ENCODE data around the gene PFDN5.

Gene PFDN5

DNA sequence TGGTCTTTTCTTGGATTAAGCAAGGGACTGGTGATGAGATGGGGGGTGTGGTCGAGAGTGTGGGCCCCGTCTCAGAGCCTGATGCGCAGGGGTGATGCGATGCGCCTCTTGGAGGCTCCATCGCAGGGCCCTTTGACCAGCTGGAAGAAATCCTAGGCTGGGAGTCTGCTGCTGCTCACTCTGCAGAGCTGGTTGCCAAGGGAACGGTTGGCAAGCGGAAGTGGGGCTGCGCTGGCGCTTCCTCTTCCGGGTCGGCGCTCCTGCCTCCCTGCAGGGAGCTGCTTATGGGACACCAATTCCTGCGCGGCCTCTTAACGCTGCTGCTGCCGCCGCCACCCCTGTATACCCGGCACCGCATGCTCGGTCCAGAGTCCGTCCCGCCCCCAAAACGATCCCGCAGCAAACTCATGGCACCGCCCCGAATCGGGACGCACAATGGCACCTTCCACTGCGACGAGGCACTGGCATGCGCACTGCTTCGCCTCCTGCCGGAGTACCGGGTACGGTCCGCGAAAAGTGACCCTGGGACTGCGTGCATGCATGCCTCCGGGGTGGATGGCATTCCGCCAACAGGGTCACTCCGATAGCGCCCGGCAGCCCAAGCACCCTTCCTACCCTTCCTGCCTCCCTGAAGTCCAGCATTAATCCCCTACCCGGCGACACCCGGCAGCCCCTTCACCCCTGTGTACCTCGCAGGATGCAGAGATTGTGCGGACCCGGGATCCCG is 4.3 kb downstream of the PFDN5 start, which contains the start of gene MYG1:
TSS of gene MYG1 (plus strand) at position 242 of the 727 bp plus-strand sequence. CDS start at position 285, 43 bp downstream.
- H3K9ac ChIP-seq (ENCODE audit: low read length in 5 of 5), result peak within 1 kb of the TSS; percentile 52 to 91 (median 70)
- H3K9me3 ChIP-seq (ENCODE audit: control insufficient read depth in 5 of 5, low read length in 5 of 5), result no peaks in the 10 kb centered on the region
- no peaks in the 10 kb centered on the region for H3K27me3 ChIP-seq (ENCODE audit: control insufficient read depth in 5 of 5, insufficient read depth in 4 of 5, low read length in 5 of 5)
- H3K4me3 ChIP-seq (ENCODE audit: low read depth in 1 of 5, low read length in 5 of 5), result peak within 1 kb of the TSS; percentile 80 to 93 (median 87)
- H3K27ac ChIP-seq (ENCODE audit: low read depth, low read length), result peak within 1 kb of the TSS; percentile 94
- H3K36me3 ChIP-seq (ENCODE audit: control insufficient read depth in 5 of 5, insufficient read depth in 5 of 5, low read length in 5 of 5), result peaks cover 4 to 33% (median 24%) of the 10 kb centered on the region in 5 donors
- peaks cover 12 to 68% (median 48%) of the 10 kb centered on the region in 5 donors for H3K4me1 ChIP-seq (ENCODE audit: control insufficient read depth in 5 of 5, insufficient read depth in 5 of 5, low read length in 5 of 5)

DNA sequence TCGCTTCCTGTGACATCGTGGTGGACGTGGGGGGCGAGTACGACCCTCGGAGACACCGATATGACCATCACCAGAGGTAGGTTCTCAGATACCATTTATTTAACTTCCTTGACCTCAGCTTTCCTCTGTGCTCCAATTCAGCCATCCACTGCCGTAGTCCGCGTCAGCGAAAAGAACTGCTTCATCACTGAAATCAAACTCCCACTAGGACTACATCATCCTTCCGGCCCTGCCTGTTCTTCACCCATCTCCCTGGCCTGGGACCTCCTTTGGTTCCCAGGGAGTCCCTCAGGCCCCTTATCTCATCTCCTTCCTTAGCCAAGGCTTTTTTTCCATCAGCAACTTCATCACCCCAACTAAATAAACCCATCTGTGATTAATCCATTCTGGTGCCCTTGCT is 4.8 kb downstream of the PFDN5 start:
- H3K27me3 ChIP-seq (ENCODE audit: control insufficient read depth in 5 of 5, insufficient read depth in 4 of 5, low read length in 5 of 5), result no peaks in the 10 kb centered on the region
- H3K27ac ChIP-seq (ENCODE audit: low read depth, low read length), result peak overlapping the region; percentile 94
- H3K9me3 ChIP-seq (ENCODE audit: control insufficient read depth in 5 of 5, low read length in 5 of 5), result no peaks in the 10 kb centered on the region
- H3K4me1 ChIP-seq (ENCODE audit: control insufficient read depth in 5 of 5, insufficient read depth in 5 of 5, low read length in 5 of 5), result peaks cover 12 to 62% (median 42%) of the 10 kb centered on the region in 5 donors
- H3K36me3 ChIP-seq (ENCODE audit: control insufficient read depth in 5 of 5, insufficient read depth in 5 of 5, low read length in 5 of 5), result peaks cover 4 to 36% (median 26%) of the 10 kb centered on the region in 5 donors
- peak overlapping the region; percentile 80 to 93 (median 87) for H3K4me3 ChIP-seq (ENCODE audit: low read depth in 1 of 5, low read length in 5 of 5)
- H3K9ac ChIP-seq (ENCODE audit: low read length in 5 of 5), result peak overlapping the region; percentile 52 to 91 (median 66)

DNA sequence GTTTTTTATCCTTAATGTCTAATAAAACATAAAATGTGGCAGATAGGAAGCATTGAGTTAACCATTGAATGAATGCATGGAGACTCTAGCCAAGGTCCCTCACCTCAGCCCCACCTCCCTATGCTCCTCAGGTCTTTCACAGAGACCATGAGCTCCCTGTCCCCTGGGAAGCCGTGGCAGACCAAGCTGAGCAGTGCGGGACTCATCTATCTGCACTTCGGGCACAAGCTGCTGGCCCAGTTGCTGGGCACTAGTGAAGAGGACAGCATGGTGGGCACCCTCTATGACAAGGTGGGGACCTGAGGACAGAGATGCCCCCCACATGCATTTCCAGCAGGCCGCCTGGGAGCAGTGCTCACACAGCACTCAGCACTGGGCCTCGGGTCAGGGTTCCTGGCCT is 7.6 kb downstream of the PFDN5 start:
- Histone ChIP-seq H3K27me3 (ENCODE audit: control insufficient read depth in 5 of 5, insufficient read depth in 4 of 5, low read length in 5 of 5) (no peaks in the 10 kb centered on the region), H3K9ac (ENCODE audit: low read length in 5 of 5) (no peak overlapping the region), H3K36me3 (ENCODE audit: control insufficient read depth in 5 of 5, insufficient read depth in 5 of 5, low read length in 5 of 5) (peaks cover 7 to 61% (median 49%) of the 10 kb centered on the region in 5 donors), H3K27ac (ENCODE audit: low read depth, low read length) (no peak overlapping the region), H3K4me3 (ENCODE audit: low read depth in 1 of 5, low read length in 5 of 5) (no peak overlapping the region), H3K4me1 (ENCODE audit: control insufficient read depth in 5 of 5, insufficient read depth in 5 of 5, low read length in 5 of 5) (peaks cover 12 to 39% (median 27%) of the 10 kb centered on the region in 5 donors), H3K9me3 (ENCODE audit: control insufficient read depth in 5 of 5, low read length in 5 of 5) (no peaks in the 10 kb centered on the region)

DNA sequence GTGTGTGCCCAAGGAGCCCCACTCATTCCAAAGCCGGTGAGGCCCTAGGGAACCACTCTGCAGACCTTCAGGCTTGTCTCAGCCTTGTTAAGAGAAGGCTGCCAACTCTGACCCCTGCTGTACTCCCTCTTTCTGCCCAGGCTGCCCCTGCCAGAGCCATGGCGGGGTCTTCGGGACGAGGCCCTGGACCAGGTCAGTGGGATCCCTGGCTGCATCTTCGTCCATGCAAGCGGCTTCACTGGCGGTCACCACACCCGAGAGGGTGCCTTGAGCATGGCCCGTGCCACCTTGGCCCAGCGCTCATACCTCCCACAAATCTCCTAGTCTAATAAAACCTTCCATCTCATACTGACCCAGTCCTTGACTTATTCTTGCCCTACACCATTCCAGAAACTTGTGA is 11.5 kb downstream of the PFDN5 start:
- Histone ChIP-seq H3K27me3 (ENCODE audit: control insufficient read depth in 5 of 5, insufficient read depth in 4 of 5, low read length in 5 of 5) (no peaks in the 10 kb centered on the region), H3K9me3 (ENCODE audit: control insufficient read depth in 5 of 5, low read length in 5 of 5) (no peaks in the 10 kb centered on the region), H3K4me1 (ENCODE audit: control insufficient read depth in 5 of 5, insufficient read depth in 5 of 5, low read length in 5 of 5) (peaks cover 0 to 4% (median 2%) of the 10 kb centered on the region in 5 donors), H3K36me3 (ENCODE audit: control insufficient read depth in 5 of 5, insufficient read depth in 5 of 5, low read length in 5 of 5) (peaks cover 3 to 84% (median 72%) of the 10 kb centered on the region in 5 donors), H3K9ac (ENCODE audit: low read length in 5 of 5) (no peak overlapping the region), H3K4me3 (ENCODE audit: low read depth in 1 of 5, low read length in 5 of 5) (no peak overlapping the region), H3K27ac (ENCODE audit: low read depth, low read length) (no peak overlapping the region)

DNA sequence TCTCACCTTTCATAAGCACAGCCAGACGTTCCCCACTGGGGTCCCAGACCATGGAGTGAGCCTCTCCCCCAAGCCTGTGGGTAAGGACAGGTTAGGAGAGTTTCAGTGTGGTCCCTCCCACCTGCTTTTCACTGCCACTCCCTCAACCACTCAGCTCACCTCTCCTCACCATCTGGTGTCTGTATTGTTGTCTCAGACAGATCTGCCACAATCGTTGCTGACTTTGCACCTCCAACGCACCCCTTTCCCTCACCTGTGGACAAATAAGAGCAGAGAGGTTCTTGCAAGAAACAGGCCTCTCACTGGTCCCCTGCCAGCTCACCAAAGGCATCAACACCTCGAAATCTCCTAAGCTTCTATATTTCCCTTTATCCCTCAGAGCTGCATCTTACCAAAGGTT is 12.9 kb downstream of the PFDN5 start:
- no peak overlapping the region for H3K27ac ChIP-seq (ENCODE audit: low read depth, low read length)

DNA sequence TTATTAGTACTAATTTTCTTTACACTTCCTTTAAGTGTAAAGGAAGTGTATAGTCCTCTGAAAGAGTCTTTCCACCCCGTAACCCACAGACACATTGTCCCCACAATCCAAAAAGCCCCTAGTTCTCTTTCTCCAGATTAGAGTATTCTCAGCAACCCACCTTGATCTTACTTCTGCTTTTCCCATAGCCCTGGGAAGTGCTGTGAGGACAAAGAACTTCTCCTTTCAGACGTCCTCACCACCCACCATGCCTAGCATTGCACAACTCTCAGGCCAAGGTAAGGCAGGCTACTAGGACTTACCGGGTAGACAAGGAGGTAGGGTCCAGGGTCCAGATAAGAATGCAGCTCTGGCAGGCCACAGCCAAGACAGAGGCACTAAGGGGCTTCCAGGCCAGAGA is 18.7 kb downstream of the PFDN5 start:
- no peaks in the 10 kb centered on the region for H3K9me3 ChIP-seq (ENCODE audit: control insufficient read depth in 5 of 5, low read length in 5 of 5)
- H3K4me3 ChIP-seq (ENCODE audit: low read depth in 1 of 5, low read length in 5 of 5), result no peak overlapping the region
- H3K9ac ChIP-seq (ENCODE audit: low read length in 5 of 5), result no peak overlapping the region
- no peaks in the 10 kb centered on the region for H3K27me3 ChIP-seq (ENCODE audit: control insufficient read depth in 5 of 5, insufficient read depth in 4 of 5, low read length in 5 of 5)
- peaks cover 0 to 3% (median 0%) of the 10 kb centered on the region in 5 donors for H3K4me1 ChIP-seq (ENCODE audit: control insufficient read depth in 5 of 5, insufficient read depth in 5 of 5, low read length in 5 of 5)
- H3K36me3 ChIP-seq (ENCODE audit: control insufficient read depth in 5 of 5, insufficient read depth in 5 of 5, low read length in 5 of 5), result peaks cover 10 to 69% (median 53%) of the 10 kb centered on the region in 5 donors
- no peak overlapping the region for H3K27ac ChIP-seq (ENCODE audit: low read depth, low read length)

More for the DNA sequence above, 12.9 kb downstream of the PFDN5 start:
- no peak overlapping the region for H3K9ac ChIP-seq (ENCODE audit: low read length in 5 of 5)
- peaks cover 3 to 71% (median 60%) of the 10 kb centered on the region in 5 donors for H3K36me3 ChIP-seq (ENCODE audit: control insufficient read depth in 5 of 5, insufficient read depth in 5 of 5, low read length in 5 of 5)
- H3K27me3 ChIP-seq (ENCODE audit: control insufficient read depth in 5 of 5, insufficient read depth in 4 of 5, low read length in 5 of 5), result no peaks in the 10 kb centered on the region
- H3K4me3 ChIP-seq (ENCODE audit: low read depth in 1 of 5, low read length in 5 of 5), result no peak overlapping the region
- no peaks in the 10 kb centered on the region for H3K9me3 ChIP-seq (ENCODE audit: control insufficient read depth in 5 of 5, low read length in 5 of 5)
- no peaks in the 10 kb centered on the region for H3K4me1 ChIP-seq (ENCODE audit: control insufficient read depth in 5 of 5, insufficient read depth in 5 of 5, low read length in 5 of 5)

DNA sequence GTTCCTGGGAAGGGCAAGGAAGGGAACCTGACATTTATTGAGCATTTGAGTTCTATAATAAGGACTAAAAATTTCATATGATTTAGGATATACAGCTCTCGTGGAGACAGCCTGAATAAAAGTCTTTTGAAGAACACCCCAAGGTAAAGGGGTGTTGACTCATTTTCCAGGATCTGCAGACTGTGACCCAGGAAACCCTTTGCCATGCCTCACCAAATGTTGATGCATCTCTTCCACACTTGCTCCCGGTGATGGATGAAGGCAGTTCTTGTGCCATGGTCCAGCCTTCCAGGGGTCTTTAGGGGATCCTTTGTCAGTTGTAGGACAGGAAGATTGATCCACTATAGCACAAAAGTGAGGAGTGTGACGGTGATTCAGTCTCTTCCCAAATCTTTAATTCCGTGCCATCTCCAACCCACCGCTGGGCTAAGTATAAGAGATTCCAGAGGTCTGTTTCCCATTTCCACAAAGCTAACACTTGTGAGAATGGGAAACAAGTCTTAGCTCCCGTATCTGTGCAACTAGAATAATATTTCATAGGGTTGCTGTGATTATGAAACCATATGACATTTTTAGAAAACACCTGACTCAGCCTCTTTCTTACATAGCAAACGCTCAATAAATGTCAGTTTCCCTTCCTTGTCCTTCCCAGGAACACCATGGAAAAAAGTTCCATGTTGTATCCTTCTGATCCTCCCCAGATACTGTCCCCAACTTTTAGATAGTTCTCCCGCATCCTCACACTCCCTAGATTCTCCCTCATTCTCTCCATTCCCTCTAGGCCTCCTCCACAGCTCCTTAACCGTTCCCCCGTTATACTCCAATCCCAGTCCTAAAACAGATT is 25.2 kb downstream of the PFDN5 start:
- peaks cover 9 to 34% (median 26%) of the 10 kb centered on the region in 5 donors for H3K4me1 ChIP-seq (ENCODE audit: control insufficient read depth in 5 of 5, insufficient read depth in 5 of 5, low read length in 5 of 5)
- peak overlapping the region; percentile 83 to 96 (median 90) for H3K4me3 ChIP-seq (ENCODE audit: low read depth in 1 of 5, low read length in 5 of 5)
- H3K27me3 ChIP-seq (ENCODE audit: control insufficient read depth in 5 of 5, insufficient read depth in 4 of 5, low read length in 5 of 5), result no peaks in the 10 kb centered on the region
- H3K9ac ChIP-seq (ENCODE audit: low read length in 5 of 5), result peak overlapping the region; percentile 69 to 89 (median 75)
- peaks cover 8 to 24% (median 21%) of the 10 kb centered on the region in 5 donors for H3K36me3 ChIP-seq (ENCODE audit: control insufficient read depth in 5 of 5, insufficient read depth in 5 of 5, low read length in 5 of 5)
- H3K9me3 ChIP-seq (ENCODE audit: control insufficient read depth in 5 of 5, low read length in 5 of 5), result no peaks in the 10 kb centered on the region
- H3K27ac ChIP-seq (ENCODE audit: low read depth, low read length), result peak overlapping the region; percentile 96

DNA sequence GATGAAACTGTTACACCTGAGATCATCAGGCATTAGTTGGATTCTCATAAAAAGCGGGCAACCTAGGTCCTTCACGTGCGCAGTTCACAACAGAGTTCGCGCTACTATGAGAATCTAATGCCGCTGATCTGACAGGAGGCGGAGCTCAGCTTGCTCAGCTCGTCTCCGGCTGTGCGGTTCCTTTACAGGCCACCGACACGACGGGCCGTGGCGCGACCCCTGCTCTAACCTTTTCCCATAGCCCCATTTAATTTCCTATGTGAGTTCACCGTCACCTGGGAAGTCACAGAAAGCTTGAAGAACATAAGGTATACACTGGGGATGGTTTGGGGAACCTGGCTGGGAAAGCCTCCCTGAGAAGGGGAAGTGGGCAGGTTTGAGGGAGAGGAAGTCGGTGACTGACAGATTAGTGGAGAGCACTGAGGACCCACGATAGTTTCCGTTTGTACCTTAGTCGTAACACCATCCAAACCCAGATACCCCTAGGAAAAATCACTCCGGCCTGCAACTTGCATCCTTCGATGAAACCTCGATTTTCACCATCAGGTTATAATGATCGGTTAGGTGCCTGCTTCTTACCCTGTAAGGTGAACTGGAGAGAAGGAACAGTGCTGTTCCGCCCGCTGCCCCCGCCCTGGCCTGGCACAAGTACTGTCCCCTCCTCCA is 28.9 kb downstream of the PFDN5 start:
- peak overlapping the region; percentile 45 to 71 (median 67) for H3K4me3 ChIP-seq (ENCODE audit: low read depth in 1 of 5, low read length in 5 of 5)
- H3K27me3 ChIP-seq (ENCODE audit: control insufficient read depth in 5 of 5, insufficient read depth in 4 of 5, low read length in 5 of 5), result peaks cover 0 to 11% (median 6%) of the 10 kb centered on the region in 5 donors
- H3K27ac ChIP-seq (ENCODE audit: low read depth, low read length), result peak overlapping the region; percentile 81
- H3K9me3 ChIP-seq (ENCODE audit: control insufficient read depth in 5 of 5, low read length in 5 of 5), result no peaks in the 10 kb centered on the region
- peaks cover 6 to 42% (median 35%) of the 10 kb centered on the region in 5 donors for H3K4me1 ChIP-seq (ENCODE audit: control insufficient read depth in 5 of 5, insufficient read depth in 5 of 5, low read length in 5 of 5)
- H3K9ac ChIP-seq (ENCODE audit: low read length in 5 of 5), result peak overlapping the region; percentile 57 to 85 (median 83)
- H3K36me3 ChIP-seq (ENCODE audit: control insufficient read depth in 5 of 5, insufficient read depth in 5 of 5, low read length in 5 of 5), result peaks cover 0 to 3% (median 0%) of the 10 kb centered on the region in 5 donors

DNA sequence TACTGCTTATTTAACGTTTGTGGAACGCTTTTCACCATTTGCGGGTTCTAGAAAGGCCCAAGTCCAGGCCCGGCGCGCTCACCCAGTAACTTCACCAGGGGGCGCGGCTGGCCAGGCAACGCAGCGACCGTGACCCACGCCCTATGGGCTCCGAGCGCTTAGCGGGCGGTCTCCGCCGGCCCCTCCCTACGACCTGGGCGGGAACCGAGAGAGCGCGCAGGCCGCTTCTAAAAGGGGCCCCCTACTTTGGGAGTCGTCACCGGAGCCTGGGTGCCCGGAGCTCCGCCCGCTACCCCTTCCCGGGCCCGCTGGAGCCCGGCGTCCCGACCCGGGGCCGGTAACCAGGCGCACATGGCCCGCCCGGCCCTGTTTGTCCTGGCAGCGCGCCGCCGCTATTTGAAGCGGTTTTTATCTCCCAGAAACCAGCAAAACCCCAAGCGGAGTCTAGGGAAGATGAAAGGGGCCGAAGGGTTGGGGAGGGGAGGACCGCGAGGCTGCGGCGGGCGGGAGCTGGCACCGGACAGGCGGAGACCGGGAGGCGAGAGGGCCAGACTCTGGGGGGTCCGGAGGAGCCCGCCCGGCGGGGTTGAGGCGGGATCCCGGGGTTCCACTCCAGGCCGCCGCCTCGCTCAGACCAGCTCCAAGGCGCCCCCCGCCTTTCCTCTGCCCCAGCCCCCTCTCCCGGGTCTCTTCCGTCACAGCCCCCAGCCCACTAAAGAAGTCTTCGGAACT is 29.6 kb downstream of the PFDN5 start:
- Histone ChIP-seq H3K4me1 (ENCODE audit: control insufficient read depth in 5 of 5, insufficient read depth in 5 of 5, low read length in 5 of 5) (peaks cover 6 to 41% (median 35%) of the 10 kb centered on the region in 5 donors), H3K36me3 (ENCODE audit: control insufficient read depth in 5 of 5, insufficient read depth in 5 of 5, low read length in 5 of 5) (peaks cover 0 to 2% (median 0%) of the 10 kb centered on the region in 5 donors), H3K9me3 (ENCODE audit: control insufficient read depth in 5 of 5, low read length in 5 of 5) (no peaks in the 10 kb centered on the region), H3K4me3 (ENCODE audit: low read depth in 1 of 5, low read length in 5 of 5) (peak overlapping the region; percentile 45 to 71 (median 67)), H3K9ac (ENCODE audit: low read length in 5 of 5) (peak overlapping the region; percentile 57 to 85 (median 83)), H3K27me3 (ENCODE audit: control insufficient read depth in 5 of 5, insufficient read depth in 4 of 5, low read length in 5 of 5) (peaks cover 0 to 11% (median 6%) of the 10 kb centered on the region in 5 donors), H3K27ac (ENCODE audit: low read depth, low read length) (peak overlapping the region; percentile 81)
